HepG2 (cell line): ENCODE measurements around the gene TJAP1. TPM values are rescaled to one million over a fixed set of nuclear protein-coding genes. Genes with fewer than 3 reads are reported as not detected.

ENCODE experiments used
- CCAR2 ChIP-seq: fragments of 200-400 bp; formaldehyde crosslinking; optimal IDR thresholded peaks from 2 replicates; pipeline ENCODE3; 2018; ENCODE audit warnings: low read depth, mild to moderate bottlenecking, low read length, moderate library complexity
- DDIT3 ChIP-seq: sonication (generic); formaldehyde crosslinking; IDR thresholded peaks from 2 replicates; pipeline ENCODE4 v1.4.0; 2020; ENCODE audit warnings: mild to moderate bottlenecking, missing genetic modification reagents
- DNMT3B ChIP-seq: conservative IDR thresholded peaks from 2 replicates; pipeline ENCODE4 v1.6.1; 2016; ENCODE audit warnings: missing biosample characterization, control low read depth
- EED ChIP-seq: sonication (generic); formaldehyde crosslinking; IDR thresholded peaks from 2 replicates; pipeline ENCODE4 v1.5.0; 2020; ENCODE audit warnings: mild to moderate bottlenecking, missing genetic modification reagents
- MTF2 ChIP-seq: sonication (generic); formaldehyde crosslinking; IDR thresholded peaks from 2 replicates; pipeline ENCODE4 v1.5.0; 2020; ENCODE audit warnings: missing genetic modification reagents, borderline replicate concordance
- PITX1 ChIP-seq: sonication (generic); formaldehyde crosslinking; IDR thresholded peaks from 2 replicates; pipeline ENCODE4 v1.5.1; 2020; ENCODE audit warnings: mild to moderate bottlenecking, missing genetic modification reagents
- XRCC5 ChIP-seq: fragments of 200-400 bp; formaldehyde crosslinking; optimal IDR thresholded peaks from 2 replicates; pipeline ENCODE3; 2017; ENCODE audit warnings: mild to moderate bottlenecking, low read length
- ZBTB37 ChIP-seq: sonication (generic); formaldehyde crosslinking; IDR thresholded peaks from 2 replicates; pipeline ENCODE4 v1.4.0; 2020; ENCODE audit warnings: mild to moderate bottlenecking, missing genetic modification reagents
- ZIK1 ChIP-seq: sonication (generic); formaldehyde crosslinking; IDR thresholded peaks from 2 replicates; pipeline ENCODE4 v1.5.0; 2020; ENCODE audit warnings: mild to moderate bottlenecking, low read depth, missing genetic modification reagents, borderline replicate concordance
- ZKSCAN5 ChIP-seq: sonication (generic); formaldehyde crosslinking; IDR thresholded peaks from 2 replicates; pipeline ENCODE4 v1.5.1; 2020; ENCODE audit warnings: mild to moderate bottlenecking, missing genetic modification reagents
- ZNF460 ChIP-seq: sonication (generic); formaldehyde crosslinking; IDR thresholded peaks from 2 replicates; pipeline ENCODE4 v1.5.1; 2020; ENCODE audit warnings: missing genetic modification reagents, mild to moderate bottlenecking, borderline replicate concordance
- ZNF543 ChIP-seq: sonication (generic); formaldehyde crosslinking; IDR thresholded peaks from 2 replicates; pipeline ENCODE4 v1.4.0; 2020; ENCODE audit warnings: mild to moderate bottlenecking, missing genetic modification reagents
- ZNF781 ChIP-seq: sonication (generic); formaldehyde crosslinking; IDR thresholded peaks from 2 replicates; pipeline ENCODE4 v1.5.1; 2020; ENCODE audit warnings: borderline replicate concordance, mild to moderate bottlenecking, missing genetic modification reagents; ENCODE audit errors: not compliant biosample characterization
- ZSCAN9 ChIP-seq: IDR thresholded peaks from 2 replicates; pipeline ENCODE4 v1.6.1; 2016; ENCODE audit warnings: borderline replicate concordance
- polyA plus RNA-seq, 8 experiments: library from polyadenylated mRNA; depleted of rRNA in 3 of 8; stranded (reverse) in 7 of 8; unstranded in 1 of 8; fragments of >200 nt; fragmentation: Illumina TruSeq in 4 of 8; extraction: Trizol in 4 of 8; gene quantifications; 2 replicates each; pipeline versions ENCODE4 v1.2.1 to v1.2.3, GENCODE V29; 2011 to 2016; ENCODE audit warnings: low read depth in 4 of 8, missing spikeins in 1 of 8, mixed read lengths in 1 of 8; ENCODE audit not compliant: insufficient read depth in 1 of 8
- total RNA-seq, 5 experiments: library from RNA; depleted of rRNA; stranded (reverse); fragments of >200 nt; fragmentation: Illumina TruSeq; extraction: Trizol; gene quantifications; 2 replicates each; pipeline ENCODE4 v1.2.3, GENCODE V29; 2016; ENCODE audit warnings: low read depth in 1 of 5

Gene TJAP1
- total and polyA plus RNA-seq, 2 of the 13 experiments (the other 11 are each of a cell fraction or from before 2014, with no cell fraction given): 15.7 to 41.6 TPM

GRCh38 chr6:43516367-43516696, 39.0 kb downstream of the TJAP1 start (continued):
- 0 out of 2 replicates have a peak, but pooled peaks have one; percentile 6 for TF ChIP-seq PITX1 (CRISPR knock-in tag)
- TF ChIP-seq ZBTB37: 0 out of 2 replicates have a peak, but pooled peaks have one; percentile 30
- TF ChIP-seq ZNF781: peak; percentile 53
- peak; percentile 36; the same call in 1 of the 2 replicates for TF ChIP-seq MTF2
- TF ChIP-seq XRCC5: no peak
- no peak for TF ChIP-seq ZNF543 (CRISPR knock-in tag)
- 0 out of 2 replicates have a peak, but pooled peaks have one; percentile 14 for TF ChIP-seq DNMT3B (CRISPR knock-in tag)
- peak; percentile 14 for TF ChIP-seq CCAR2
- 0 out of 2 replicates have a peak, but pooled peaks have one; percentile 23 for TF ChIP-seq ZKSCAN5 (CRISPR knock-in tag)
- TF ChIP-seq ZIK1 (CRISPR knock-in tag): peak; percentile 10; the same call in 1 of the 2 replicates
- no peak for TF ChIP-seq ZNF460 (CRISPR knock-in tag)
- TF ChIP-seq ZSCAN9 (CRISPR knock-in tag): 0 out of 2 replicates have a peak, but pooled peaks have one; percentile 2
- TF ChIP-seq DDIT3: 0 out of 2 replicates have a peak, but pooled peaks have one; percentile 24
- TF ChIP-seq EED (CRISPR knock-in tag): 0 out of 2 replicates have a peak, but pooled peaks have one; percentile 1
- TF ChIP-seq, all 625 proteins: peak for 17
